GM21786 (cell line): Measurements from ENCODE around the gene GAGE13.
"Not testable (repeated sequence)": the region's sequence is repeated elsewhere in the genome, so short reads cannot be mapped to it uniquely, and the experiment has no call there.

Experiments
- ATAC-seq: cut with Tn5 transposase; IDR thresholded peaks from one replicate; pipeline ENCODE4 v1.9.1; 2021; ENCODE audit not compliant: unreplicated experiment

Gene GAGE13

DNA sequence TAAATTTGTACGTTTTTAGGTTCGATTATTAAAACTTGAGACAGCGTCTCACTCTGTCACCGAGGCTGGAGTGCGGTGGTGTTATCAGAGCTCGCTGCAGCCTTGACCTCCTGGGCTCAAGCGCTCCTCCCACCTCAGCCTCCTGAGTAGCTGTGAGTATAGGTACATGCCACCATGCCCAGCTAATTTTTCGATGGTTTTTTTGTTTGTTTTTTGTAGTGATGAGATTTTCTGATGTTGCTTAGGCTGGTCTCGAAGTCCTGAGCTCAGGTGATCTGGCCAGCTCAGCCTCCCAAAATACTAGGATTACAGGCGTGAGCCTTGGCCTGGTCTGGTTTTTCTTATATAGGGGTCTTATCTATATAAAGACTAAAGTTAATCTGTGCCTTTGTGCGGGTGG lies 961 bp upstream of the GAGE13 start:
- not testable (repeated sequence) for ATAC-seq

DNA sequence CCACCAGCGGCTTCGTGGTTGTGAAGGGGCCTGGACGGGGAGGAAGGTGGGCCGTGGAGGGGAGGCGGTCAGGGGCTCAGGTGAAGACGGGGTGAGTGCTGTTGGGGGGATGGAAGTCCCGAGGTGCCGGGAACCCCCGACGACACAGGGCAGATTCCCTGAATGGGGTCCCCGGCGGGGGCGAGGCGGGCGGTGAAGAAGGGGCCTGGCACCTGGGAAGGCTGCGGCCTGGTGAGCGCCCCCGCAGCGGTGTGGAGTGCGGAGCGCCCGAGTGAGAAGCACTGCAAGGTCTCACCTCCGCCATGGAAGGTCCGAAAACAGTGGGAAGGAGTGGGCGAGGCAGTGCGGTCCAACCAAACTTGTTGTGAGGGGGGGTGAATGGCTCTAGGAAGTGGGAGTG lies 459 bp downstream of the GAGE13 start:
- ATAC-seq, result not testable (repeated sequence)

DNA sequence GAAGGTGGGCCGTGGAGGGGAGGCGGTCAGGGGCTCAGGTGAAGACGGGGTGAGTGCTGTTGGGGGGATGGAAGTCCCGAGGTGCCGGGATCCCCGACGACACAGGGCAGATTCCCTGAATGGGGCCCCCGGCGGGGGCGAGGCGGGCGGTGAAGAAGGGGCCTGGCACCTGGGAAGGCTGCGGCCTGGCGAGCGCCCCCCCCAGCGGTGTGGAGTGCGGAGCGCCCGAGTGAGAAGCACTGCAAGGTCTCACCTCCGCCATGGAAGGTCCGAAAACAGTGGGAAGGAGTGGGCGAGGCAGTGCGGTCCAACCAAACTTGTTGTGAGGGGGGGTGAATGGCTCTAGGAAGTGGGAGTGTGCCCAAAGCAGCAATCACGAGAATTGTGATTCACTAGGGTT lies 10.1 kb downstream of the GAGE13 start:
- not testable (repeated sequence) for ATAC-seq

DNA sequence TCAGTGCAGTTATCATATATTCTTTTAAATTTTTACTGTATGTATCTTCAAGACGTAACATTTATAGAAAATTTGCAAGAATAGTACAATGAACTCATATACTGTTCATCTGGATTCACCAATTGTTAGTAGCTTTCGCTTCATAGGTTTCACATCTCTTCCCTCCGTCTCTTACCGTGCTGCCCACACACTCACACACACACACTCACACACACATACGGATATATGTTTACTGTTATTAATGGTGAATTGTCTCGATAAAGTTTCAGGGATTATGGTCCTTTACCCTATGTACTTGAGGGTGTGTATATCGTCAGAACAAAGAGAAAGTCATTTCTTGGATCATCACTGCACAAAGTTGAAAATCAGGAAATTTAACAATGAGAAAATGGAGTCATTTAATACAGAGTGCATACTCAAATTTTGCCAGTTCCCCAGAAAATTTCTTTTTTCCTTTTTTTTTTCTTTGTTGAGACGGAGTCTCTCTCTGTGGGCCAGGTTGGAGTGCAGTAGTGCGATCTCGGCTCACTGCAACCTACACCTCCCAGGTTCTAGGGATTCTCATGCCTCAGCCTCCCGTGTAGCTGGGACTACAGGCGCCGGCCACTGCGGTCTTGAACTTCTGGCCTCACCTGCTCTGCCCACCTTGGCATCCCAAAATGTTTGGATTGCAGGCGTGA lies 13.3 kb downstream of the GAGE13 start:
- ATAC-seq, result not testable (repeated sequence)

DNA sequence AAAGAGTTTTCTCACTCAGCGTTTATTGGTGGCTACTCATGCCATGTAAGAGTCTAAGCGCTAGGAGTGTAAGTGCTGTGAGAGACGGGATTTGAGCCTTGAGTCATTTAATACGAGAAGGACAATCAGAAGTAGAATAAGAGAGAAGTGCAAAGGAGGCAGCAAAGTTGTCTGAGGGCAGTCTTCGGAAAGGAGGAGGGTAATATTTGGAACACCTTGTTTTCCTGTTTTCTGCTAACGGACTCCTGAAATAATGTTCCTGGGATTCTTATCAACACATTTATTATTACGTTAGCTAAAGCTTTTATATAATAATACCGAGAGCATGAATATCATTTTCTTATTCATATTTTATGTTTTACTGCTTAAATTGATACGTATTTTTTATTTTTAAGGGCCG lies 14.0 kb downstream of the GAGE13 start:
- ATAC-seq, result not testable (repeated sequence)

DNA sequence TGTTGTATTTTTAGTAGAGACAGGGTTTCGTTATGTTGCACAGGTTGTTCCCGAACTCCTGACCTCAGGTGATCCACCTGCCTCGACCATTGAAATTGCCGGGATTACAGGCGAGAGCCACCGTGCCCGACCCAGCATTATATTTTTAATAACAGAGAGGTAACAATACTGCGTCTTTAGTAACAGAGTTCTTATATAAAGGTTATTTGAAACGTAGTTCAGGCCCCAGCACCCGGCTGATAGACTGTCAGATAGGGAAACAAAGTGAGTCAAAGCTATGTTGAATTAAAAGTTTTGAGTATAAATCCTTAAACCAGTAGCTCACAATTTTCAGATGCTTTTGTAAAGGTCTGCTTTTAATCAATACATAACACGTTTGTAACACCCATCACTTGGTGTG lies 14.8 kb downstream of the GAGE13 start:
- ATAC-seq, result not testable (repeated sequence)
